Myocyte (in vitro differentiated cells): ENCODE results near the gene TMEM179B. TPM values are rescaled to one million over a fixed set of nuclear protein-coding genes. Genes with fewer than 3 reads are reported as not detected.
"Not testable (repeated sequence)": the region's sequence is repeated elsewhere in the genome, so short reads cannot be mapped to it uniquely, and the experiment has no call there.

Experiments used
- DNase-seq: peaks from one replicate; pipeline ENCODE4 v3.0.0-alpha.2; 2012; ENCODE audit warnings: low read depth
- polyA plus RNA-seq: library from polyadenylated mRNA; unstranded; fragments of >200 nt; gene quantifications from one replicate; pipeline ENCODE4 v1.2.1, GENCODE V29; 2012; ENCODE audit warnings: missing spikeins
- total RNA-seq: library from RNA; depleted of rRNA; stranded (reverse); fragments of >200 nt; gene quantifications from 2 replicates; pipeline ENCODE4 v1.2.3, GENCODE V29; 2014

Gene TMEM179B
- 30.9 and 52.2 TPM in 2 replicates for total RNA-seq
- polyA plus RNA-seq = 75.8 TPM

DNA sequence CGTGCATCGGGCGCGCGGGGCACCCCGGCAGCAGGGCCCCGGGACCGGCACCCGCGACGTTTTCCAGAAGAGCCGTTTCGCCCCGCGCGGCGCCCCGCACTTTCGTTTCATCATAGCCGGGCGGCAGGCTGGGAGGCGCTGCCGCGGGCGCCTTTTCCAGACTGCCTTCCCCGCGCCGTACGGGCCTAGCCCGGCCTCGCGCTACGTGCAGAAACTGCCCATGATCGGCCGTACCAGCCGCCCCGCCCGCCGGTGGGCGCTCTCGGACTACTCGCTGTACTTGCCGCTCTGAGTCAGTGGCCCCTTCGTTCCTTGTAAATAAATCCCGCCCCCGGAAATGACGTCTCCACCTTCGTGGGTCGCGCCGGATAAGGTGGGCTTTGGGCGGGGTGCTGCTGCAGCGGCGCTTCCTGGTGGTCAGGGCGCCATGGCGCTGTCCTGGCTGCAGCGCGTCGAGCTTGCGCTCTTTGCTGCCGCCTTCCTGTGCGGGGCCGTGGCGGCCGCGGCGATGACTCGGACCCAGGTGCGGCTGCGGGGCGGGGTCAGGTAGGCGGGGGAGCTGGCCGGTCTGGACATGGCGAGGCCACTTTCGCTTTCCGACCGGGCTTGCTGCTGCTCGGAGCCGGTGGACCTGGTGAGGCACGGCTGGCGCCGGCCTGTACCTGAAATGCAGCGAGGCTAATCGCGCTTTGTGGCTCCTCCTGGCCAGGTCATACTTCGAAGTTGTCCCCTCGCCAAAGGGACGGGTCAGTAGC lies at the start of gene TMEM179B:
TSS of gene TMEM179B (plus strand) at position 398 of the 755 bp plus-strand sequence. CDS start at position 428, 30 bp downstream.
- DNase-seq = peak; percentile 99

DNA sequence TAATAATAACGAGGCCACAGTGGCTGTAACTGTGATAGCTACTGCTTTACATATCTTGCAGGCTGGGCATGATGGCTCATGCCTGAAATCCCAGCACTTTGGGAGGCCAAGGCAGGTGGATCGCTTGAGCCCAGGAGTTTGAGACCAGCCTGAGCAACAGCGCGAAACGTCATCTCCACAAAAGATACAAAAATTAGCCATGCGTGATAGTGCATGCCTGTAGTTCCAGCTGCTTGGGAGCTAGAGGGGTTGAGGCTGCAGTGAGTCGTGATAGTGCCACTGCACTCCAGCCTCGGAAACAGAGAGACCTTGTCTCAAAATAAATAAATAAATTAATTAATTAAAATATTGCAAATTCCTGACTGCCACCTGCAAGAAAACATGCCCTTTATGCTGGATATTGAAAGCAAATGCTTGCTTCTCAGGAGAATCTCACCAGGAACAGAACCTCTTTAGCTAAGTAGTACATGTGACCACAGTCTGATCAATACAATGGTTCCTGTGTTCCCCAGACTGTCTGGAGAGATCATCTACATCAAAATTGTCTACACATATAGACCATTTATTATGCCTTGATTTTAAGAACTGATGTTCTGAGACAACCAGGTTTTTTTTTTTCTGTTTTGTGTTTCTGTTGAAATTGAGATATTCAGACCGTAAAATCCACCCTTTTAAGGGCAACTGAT lies 39.6 kb upstream of the TMEM179B start:
- DNase-seq = no peak

DNA sequence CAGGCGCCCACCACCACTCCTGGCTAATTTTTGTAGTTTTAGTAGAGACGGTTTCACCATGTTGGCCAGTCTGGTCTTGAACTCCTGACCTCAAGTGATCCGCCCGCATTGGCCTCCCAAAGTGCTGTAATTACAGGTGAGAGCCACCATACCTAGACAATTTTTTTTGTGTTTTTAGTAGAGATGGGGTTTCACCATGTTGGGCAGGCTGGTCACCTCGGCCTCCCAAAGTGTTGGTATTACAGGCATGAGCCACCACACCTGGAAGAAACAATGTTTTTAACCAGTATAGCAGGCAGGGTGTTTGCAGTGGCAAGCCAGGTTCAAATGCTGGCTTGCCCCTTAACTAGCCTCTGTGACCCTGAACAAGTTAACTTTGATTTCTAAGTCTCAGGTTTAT lies 37.3 kb upstream of the TMEM179B start:
- not testable (repeated sequence) for DNase-seq

DNA sequence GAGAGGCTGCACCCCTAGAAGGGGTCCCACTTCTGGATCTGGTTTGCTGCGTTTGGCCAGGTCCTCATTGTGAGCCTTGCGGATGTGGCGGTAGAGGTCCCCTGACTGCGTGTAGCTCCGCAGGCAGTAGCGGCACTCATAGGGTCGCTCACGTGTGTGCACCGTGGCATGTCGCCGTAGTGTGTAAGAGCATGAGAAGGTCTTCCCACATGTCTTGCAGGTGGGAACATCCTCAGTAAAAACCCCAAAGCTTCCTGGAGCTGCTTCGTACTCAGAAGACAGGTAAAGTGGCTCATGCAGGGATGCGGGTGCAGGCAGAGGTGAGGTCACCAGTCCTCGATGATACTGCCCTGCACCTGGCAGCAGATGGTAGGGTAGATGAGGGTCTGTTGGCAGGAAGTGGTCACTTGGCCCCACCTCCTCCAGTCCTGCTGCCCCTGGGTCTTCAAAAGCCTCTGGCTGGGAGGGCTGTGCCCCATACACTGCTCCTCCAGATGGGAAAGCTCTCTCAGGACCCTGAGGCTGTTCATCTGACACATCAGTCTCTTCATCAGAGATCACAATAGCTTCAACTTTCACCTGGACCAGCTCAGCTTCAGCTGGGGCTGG lies 34.9 kb upstream of the TMEM179B start:
- no peak for DNase-seq

DNA sequence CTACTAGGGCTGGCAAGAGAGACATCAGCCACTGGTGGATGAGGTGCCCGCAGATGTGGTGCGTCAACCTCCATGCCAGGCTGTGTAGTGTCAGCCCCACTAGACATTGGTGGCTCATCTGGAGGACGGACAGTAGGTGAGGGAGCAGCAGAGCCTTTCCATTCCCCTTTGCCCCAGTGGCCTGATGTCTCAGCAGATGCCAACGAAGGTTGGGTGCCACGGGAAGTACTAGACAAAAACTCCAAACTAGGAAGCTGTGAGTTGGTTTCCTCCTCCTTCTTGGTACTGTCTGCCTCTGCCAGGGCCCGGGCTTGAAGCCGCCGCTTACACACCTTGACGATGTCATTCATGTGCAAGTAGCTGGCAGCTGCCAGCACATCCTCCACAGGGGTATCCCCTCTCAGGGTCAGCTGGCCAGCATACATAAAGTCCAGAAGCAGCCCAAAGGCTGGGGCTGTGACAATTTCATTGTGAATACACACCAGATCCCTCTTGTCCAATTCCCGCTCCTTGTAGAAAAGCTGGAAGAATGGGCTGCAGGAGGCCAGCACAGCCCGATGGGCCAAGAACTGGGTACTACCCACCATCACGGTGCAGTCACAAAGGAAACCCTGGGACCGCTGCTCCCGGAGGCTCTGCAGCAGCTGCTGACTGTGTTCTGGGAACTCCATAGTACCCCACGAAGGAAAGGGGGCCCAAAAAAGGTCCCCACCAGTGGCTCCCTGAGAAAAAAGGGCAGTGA lies 34.0 kb upstream of the TMEM179B start:
- no peak for DNase-seq

- DNase-seq = peak; percentile 100
Observed at GRCh38 chr11:62753736-62754603, 33.2 kb upstream of the TMEM179B start, which contains the start of gene ZBTB3. Gene ZBTB3 (minus strand): TSS chr11:62754160. CDS start chr11:62753664, 496 bp downstream.

DNA sequence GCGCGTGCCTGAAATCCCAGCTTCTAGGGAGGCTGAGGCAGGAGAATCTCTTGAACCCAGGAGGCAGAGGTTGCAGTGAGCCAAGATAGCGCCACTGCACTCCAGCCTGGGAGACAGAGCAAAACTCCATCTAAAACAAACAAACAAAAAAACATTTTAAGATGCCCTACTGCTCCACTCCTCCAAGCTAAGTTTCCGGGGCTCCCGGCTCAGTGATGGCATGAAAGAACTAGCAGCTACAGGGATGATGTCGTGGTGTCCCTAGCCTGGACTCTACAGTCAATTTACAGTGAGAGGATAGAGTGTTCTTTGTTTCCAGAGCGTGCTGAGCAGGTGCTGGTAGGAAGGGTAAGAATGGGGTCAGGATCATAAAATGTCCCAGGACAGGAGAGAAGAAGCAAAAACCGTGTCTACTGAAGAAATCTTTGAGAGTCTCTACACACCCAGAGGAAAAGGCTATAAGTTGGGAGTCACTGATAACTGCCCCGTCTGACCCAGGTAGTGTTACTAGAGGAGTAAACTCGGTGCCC lies 32.1 kb upstream of the TMEM179B start:
- no peak for DNase-seq

- DNase-seq = no peak
Observed at GRCh38 chr11:62757846-62758788, 29.1 kb upstream of the TMEM179B start.

DNA sequence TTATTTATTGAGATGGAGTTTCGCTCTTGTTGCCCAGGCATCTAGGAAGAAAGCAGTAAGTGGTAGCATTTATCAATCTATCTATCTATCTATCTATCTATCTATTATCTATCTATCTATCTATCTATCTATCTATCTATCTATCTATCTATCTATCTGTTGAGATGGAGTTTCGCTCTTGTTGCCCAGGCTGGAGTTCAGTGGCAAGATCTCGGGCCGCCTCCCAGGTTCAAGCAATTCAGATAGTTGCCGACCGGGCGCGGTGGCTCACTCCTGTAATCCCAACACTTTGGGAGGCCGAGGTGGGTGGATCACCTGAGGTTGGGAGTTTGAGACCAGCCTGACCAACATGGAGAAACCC lies 26.4 kb upstream of the TMEM179B start:
- DNase-seq = not testable (repeated sequence)

- DNase-seq = no peak
Observed at GRCh38 chr11:62770778-62771143, 16.4 kb upstream of the TMEM179B start.

GRCh38 chr11:62771144-62772021 lies 15.8 kb upstream of the TMEM179B start, which contains the start of gene TAF6L:
Gene TAF6L (plus strand): TSS chr11:62771396. CDS start chr11:62775784, 4,388 bp downstream.
- peak; percentile 99 for DNase-seq

- no peak for DNase-seq
Observed at GRCh38 chr11:62774407-62774806, 12.8 kb upstream of the TMEM179B start.

DNA sequence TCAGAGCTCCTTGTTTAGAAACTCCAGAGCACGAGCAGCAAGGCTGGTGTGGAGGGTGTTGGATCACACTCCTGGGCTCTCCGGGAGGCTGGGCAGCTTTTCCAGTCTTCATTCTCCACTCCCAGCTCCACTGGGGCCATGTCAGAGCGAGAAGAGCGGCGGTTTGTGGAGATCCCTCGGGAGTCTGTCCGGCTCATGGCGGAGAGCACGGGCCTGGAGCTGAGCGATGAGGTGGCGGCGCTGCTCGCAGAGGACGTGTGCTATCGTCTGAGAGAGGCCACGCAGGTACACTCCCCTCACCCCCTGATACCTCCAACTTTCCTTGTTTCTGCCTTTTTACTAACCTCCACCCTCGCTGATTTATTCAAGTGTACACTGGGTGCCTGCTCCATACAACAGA lies 11.6 kb upstream of the TMEM179B start:
- no peak for DNase-seq

GRCh38 chr11:62777389-62777788 lies 9.8 kb upstream of the TMEM179B start:
- DNase-seq = no peak

GRCh38 chr11:62778441-62778840 lies 8.8 kb upstream of the TMEM179B start:
- DNase-seq = no peak

DNA sequence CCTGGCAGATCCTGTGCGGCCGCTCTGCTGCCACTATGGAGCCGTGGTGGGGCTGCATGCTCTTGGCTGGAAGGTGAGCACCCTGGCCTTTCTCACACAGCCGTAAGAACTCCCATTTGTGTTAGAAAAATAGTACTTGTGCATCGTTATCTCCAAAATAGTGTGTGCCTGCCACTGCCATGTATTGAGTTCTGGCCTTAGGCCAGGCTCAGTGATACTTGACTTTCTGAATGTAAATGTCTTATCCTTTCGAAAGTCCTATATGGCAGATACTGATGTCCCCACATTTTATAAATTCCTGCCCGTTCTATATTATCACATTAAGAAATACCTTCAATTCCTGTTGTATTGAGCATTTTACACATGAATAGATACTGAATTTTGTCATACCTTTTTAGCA lies 4.4 kb upstream of the TMEM179B start:
- DNase-seq = no peak

DNA sequence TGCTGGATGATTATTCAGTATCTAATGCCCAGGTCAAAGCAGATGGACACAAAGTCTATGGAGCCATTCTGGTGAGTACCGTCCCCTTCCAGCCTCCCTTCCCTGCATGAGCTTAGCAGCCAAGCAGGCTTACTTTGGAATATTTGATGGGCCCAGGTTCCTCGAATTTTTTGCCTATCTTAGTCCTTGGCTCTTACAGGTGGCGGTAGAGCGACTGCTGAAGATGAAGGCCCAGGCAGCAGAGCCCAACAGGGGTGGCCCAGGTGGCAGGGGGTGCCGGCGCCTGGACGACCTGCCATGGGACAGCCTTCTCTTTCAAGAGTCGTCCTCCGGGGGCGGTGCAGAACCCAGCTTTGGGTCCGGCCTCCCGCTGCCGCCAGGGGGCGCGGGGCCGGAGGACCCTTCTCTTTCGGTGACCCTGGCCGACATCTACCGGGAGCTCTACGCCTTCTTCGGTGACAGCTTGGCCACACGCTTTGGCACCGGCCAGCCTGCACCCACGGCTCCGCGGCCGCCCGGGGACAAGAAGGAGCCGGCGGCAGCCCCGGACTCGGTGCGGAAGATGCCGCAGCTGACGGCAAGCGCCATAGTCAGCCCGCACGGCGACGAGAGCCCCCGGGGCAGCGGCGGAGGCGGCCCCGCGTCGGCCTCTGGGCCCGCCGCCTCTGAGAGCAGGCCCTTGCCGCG lies 741 bp upstream of the TMEM179B start:
- DNase-seq = peak; percentile 90
